H1 (cell line): ENCODE measurements around the gene KIF5A. TPM values are rescaled to one million over a fixed set of nuclear protein-coding genes. Genes with fewer than 3 reads are reported as not detected.

ENCODE experiments used
- CTCF ChIA-PET: fragments of 300-600 bp; sonication (Branson Sonifier 250); formaldehyde crosslinking; loops from one replicate; lab custom pipeline; 2021; ENCODE audit not compliant: partially characterized antibody; lab: Charles Lee
- POLR2A ChIA-PET: fragments of 300-600 bp; sonication (Branson Sonifier 250); formaldehyde crosslinking; loops from one replicate; lab custom pipeline; 2021; ENCODE audit warnings: inconsistent platforms; ENCODE audit not compliant: partially characterized antibody; lab: Charles Lee
- DNase-seq, 2 experiments: peaks; one replicate each; pipeline versions ENCODE4 v3.0.0 to v3.0.0-alpha.2; 2010 to 2022; ENCODE audit warnings: low spot score in 2 of 2, low read depth in 1 of 2, mixed read lengths in 1 of 2
- FAIRE-seq: peaks from 2 replicates; lab custom pipeline; 2011; peaks lifted over from hg19 to GRCh38; lab: Jason Lieb, UNC
- H2AFZ ChIP-seq: 2 replicates; pipeline ENCODE4 v1.8.1; 2012; ENCODE audit warnings: low read length, inconsistent platforms
- H2AK5ac ChIP-seq: 2 replicates; pipeline ENCODE4 v1.6.1; 2013; ENCODE audit warnings: low read depth, low read length
- H2BK120ac ChIP-seq: replicated peaks from 2 replicates; pipeline ENCODE3; 2013; ENCODE audit warnings: low read depth, low read length, inconsistent platforms
- H2BK12ac ChIP-seq: 2 replicates; pipeline ENCODE4 v1.6.1; 2013; ENCODE audit warnings: low read depth, low read length
- H2BK15ac ChIP-seq: 2 replicates; pipeline ENCODE4 v1.6.1; 2013; ENCODE audit warnings: low read length
- H2BK20ac ChIP-seq: 2 replicates; pipeline ENCODE4 v1.6.1; 2013; ENCODE audit warnings: low read length
- H2BK5ac ChIP-seq: 2 replicates; pipeline ENCODE4 v1.6.1; 2013; ENCODE audit warnings: low read depth, low read length
- H3K14ac ChIP-seq: 2 replicates; pipeline ENCODE4 v1.6.1; 2013; ENCODE audit warnings: inconsistent platforms; ENCODE audit not compliant: insufficient read length
- H3K18ac ChIP-seq: 2 replicates; pipeline ENCODE4 v1.6.1; 2013; ENCODE audit warnings: low read length; ENCODE audit errors: extremely low read depth
- H3K23ac ChIP-seq: 2 replicates; pipeline ENCODE4 v1.6.1; 2013; ENCODE audit warnings: inconsistent platforms; ENCODE audit not compliant: insufficient read length
- H3K23me2 ChIP-seq: 2 replicates; pipeline ENCODE4 v1.6.1; 2013; ENCODE audit warnings: low read depth, low read length
- H3K27ac ChIP-seq: 2 replicates; pipeline ENCODE4 v1.6.1; 2011; ENCODE audit warnings: low read depth, low read length, inconsistent platforms
- H3K27me3 ChIP-seq, 4 experiments: replicated peaks in 1 of 4; 1 replicate in 1 of 4; 2 replicates in 3 of 4; pipeline versions ENCODE4 v1.6.1 to v1.8.1; 2011 to 2013; ENCODE audit warnings: low read length in 3 of 4, mild to moderate bottlenecking in 3 of 4, inconsistent platforms in 2 of 4, mixed read lengths in 2 of 4, moderate library complexity in 1 of 4; ENCODE audit not compliant: control insufficient read depth in 3 of 4, insufficient read depth in 3 of 4; ENCODE audit errors: extremely low read depth in 1 of 4
- H3K36me3 ChIP-seq, 4 experiments: 2 replicates each; pipeline versions ENCODE4 v1.6.1 to v1.8.1; 2011 to 2013; ENCODE audit warnings: mild to moderate bottlenecking in 4 of 4, low read length in 3 of 4, moderate library complexity in 2 of 4, control low read depth in 1 of 4, inconsistent platforms in 1 of 4; ENCODE audit not compliant: insufficient read depth in 4 of 4, control insufficient read depth in 2 of 4
- H3K4ac ChIP-seq: replicated peaks from 2 replicates; pipeline ENCODE3; 2013; ENCODE audit warnings: low read length, low read depth, mixed read lengths, inconsistent platforms; ENCODE audit not compliant: insufficient read length
- H3K4me1 ChIP-seq, 4 experiments: replicated peaks in 1 of 4; 1 replicate in 1 of 4; 2 replicates in 3 of 4; pipeline versions ENCODE4 v1.6.1 to v1.8.1; 2011 to 2013; ENCODE audit warnings: low read length in 3 of 4, inconsistent platforms in 2 of 4, mixed read lengths in 1 of 4; ENCODE audit not compliant: insufficient read depth in 4 of 4, control insufficient read depth in 3 of 4
- H3K4me2 ChIP-seq, 2 experiments: 2 replicates each; pipeline versions ENCODE4 v1.6.1 to v1.8.1; 2011 to 2013; ENCODE audit warnings: low read depth in 2 of 2, low read length in 2 of 2, control low read depth in 1 of 2, inconsistent platforms in 1 of 2, mild to moderate bottlenecking in 1 of 2; ENCODE audit not compliant: insufficient read depth in 1 of 2
- H3K4me3 ChIP-seq, 4 experiments: fragments of 200-600, 300-600 bp in 1 of 4; sonication (generic), shearing (Covaris generic), sonication (Bioruptor Twin) in 1 of 4; 2 replicates each; pipeline versions ENCODE4 v1.5.1 to v1.8.1; 2011 to 2016; ENCODE audit warnings: low read length in 4 of 4, low read depth in 3 of 4, control low read depth in 2 of 4, inconsistent platforms in 2 of 4, mild to moderate bottlenecking in 2 of 4, mixed read lengths in 1 of 4, moderate library complexity in 1 of 4; ENCODE audit not compliant: insufficient read depth in 2 of 4; ENCODE audit errors: extremely low read depth in 1 of 4
- H3K56ac ChIP-seq: replicated peaks from 2 replicates; pipeline ENCODE3; 2013; ENCODE audit warnings: low read depth, mild to moderate bottlenecking, mixed read lengths, low read length, inconsistent platforms; ENCODE audit not compliant: insufficient read length
- H3K79me1 ChIP-seq: 2 replicates; pipeline ENCODE4 v1.6.1; 2013; ENCODE audit warnings: low read depth, low read length, control low read depth
- H3K79me2 ChIP-seq, 2 experiments: 2 replicates each; pipeline versions ENCODE4 v1.6.1 to v1.8.1; 2012 to 2013; ENCODE audit warnings: low read length in 2 of 2, mild to moderate bottlenecking in 2 of 2, inconsistent platforms in 1 of 2; ENCODE audit not compliant: insufficient read depth in 2 of 2, control insufficient read depth in 1 of 2
- H3K9ac ChIP-seq, 4 experiments: replicated peaks in 1 of 4; 1 replicate in 1 of 4; 2 replicates in 3 of 4; pipeline versions ENCODE4 v1.6.1 to v1.8.1; 2011 to 2013; ENCODE audit warnings: low read depth in 3 of 4, low read length in 3 of 4, control low read depth in 2 of 4, mild to moderate bottlenecking in 2 of 4, moderate library complexity in 2 of 4, inconsistent platforms in 1 of 4; ENCODE audit errors: extremely low read depth in 1 of 4
- H3K9me3 ChIP-seq, 2 experiments: 2 replicates each; pipeline versions ENCODE4 v1.6.1 to v1.8.1; 2012 to 2013; ENCODE audit warnings: mild to moderate bottlenecking in 2 of 2, moderate library complexity in 2 of 2, control low read depth in 1 of 2, inconsistent platforms in 1 of 2, low read depth in 1 of 2, low read length in 1 of 2, mixed read lengths in 1 of 2; ENCODE audit not compliant: insufficient read depth in 2 of 2
- H4K20me1 ChIP-seq, 2 experiments: replicated peaks in 1 of 2; 2 replicates each; pipeline versions ENCODE3 to v1.8.1; 2011 to 2013; ENCODE audit warnings: inconsistent platforms in 2 of 2, low read length in 2 of 2, mild to moderate bottlenecking in 1 of 2; ENCODE audit not compliant: insufficient read depth in 2 of 2, control insufficient read depth in 1 of 2
- H4K5ac ChIP-seq: 2 replicates; pipeline ENCODE4 v1.6.1; 2013; ENCODE audit warnings: low read length, low read depth, mixed read lengths, inconsistent platforms; ENCODE audit not compliant: insufficient read length
- H4K8ac ChIP-seq: 2 replicates; pipeline ENCODE4 v1.8.0; 2013; ENCODE audit warnings: mild to moderate bottlenecking, moderate library complexity, low read length, inconsistent platforms; ENCODE audit not compliant: insufficient read depth; ENCODE audit errors: extremely low read depth
- H4K91ac ChIP-seq: replicated peaks from 2 replicates; pipeline ENCODE3; 2013; ENCODE audit warnings: low read length, mixed read lengths, inconsistent platforms; ENCODE audit not compliant: insufficient read length
- ASH2L ChIP-seq: fragments of 200-600, 300-600 bp; sonication (generic); IDR thresholded peaks from one replicate; pipeline ENCODE4 v1.7.1; 2017; ENCODE audit warnings: low read length
- BRCA1 ChIP-seq: IDR thresholded peaks from 2 replicates; pipeline ENCODE4 v1.6.1; 2012; ENCODE audit warnings: low read depth, low read length, improper control_type of control experiment
- CBX8 ChIP-seq: fragments of 300-800, 300-1000 bp; sonication (generic); IDR thresholded peaks from 2 replicates; pipeline ENCODE4 v1.7.1; 2016; ENCODE audit warnings: low read depth, low read length, borderline replicate concordance
- CHD2 ChIP-seq: IDR thresholded peaks from 2 replicates; pipeline ENCODE4 v1.6.1; 2012; ENCODE audit warnings: low read length, improper control_type of control experiment
- EGR1 ChIP-seq: IDR thresholded peaks from 2 replicates; pipeline ENCODE4 v1.6.1; 2011; ENCODE audit warnings: low read depth, low read length, borderline replicate concordance
- FOSL1 ChIP-seq: IDR thresholded peaks from 2 replicates; pipeline ENCODE4 v1.6.1; 2011; ENCODE audit warnings: mild to moderate bottlenecking, low read depth, low read length, moderate library complexity; ENCODE audit not compliant: insufficient read depth
- GABPA ChIP-seq: IDR thresholded peaks from 2 replicates; pipeline ENCODE4 v1.6.1; 2011; ENCODE audit warnings: mild to moderate bottlenecking, low read length, moderate library complexity, borderline replicate concordance; ENCODE audit not compliant: insufficient read depth
- JUND ChIP-seq: IDR thresholded peaks from 2 replicates; pipeline ENCODE4 v1.6.1; 2011; ENCODE audit warnings: mild to moderate bottlenecking, improper control_type of control experiment, low read length
- MAFK ChIP-seq: IDR thresholded peaks from 2 replicates; pipeline ENCODE4 v1.6.1; 2012; ENCODE audit warnings: low read depth, mild to moderate bottlenecking, improper control_type of control experiment, low read length
- NANOG ChIP-seq: IDR thresholded peaks from 2 replicates; pipeline ENCODE4 v1.6.1; 2011; ENCODE audit warnings: low read length, low read depth, mild to moderate bottlenecking, inconsistent platforms; ENCODE audit not compliant: insufficient read depth, poor library complexity, severe bottlenecking
- POLR2AphosphoS5 ChIP-seq: IDR thresholded peaks from 2 replicates; pipeline ENCODE4 v1.6.1; 2011; ENCODE audit warnings: low read depth, low read length
- SIX5 ChIP-seq: IDR thresholded peaks from 2 replicates; pipeline ENCODE4 v1.6.1; 2011; ENCODE audit warnings: mild to moderate bottlenecking, low read depth, low read length
- TAF1 ChIP-seq: IDR thresholded peaks from 2 replicates; pipeline ENCODE4 v1.6.1; 2011; ENCODE audit warnings: mild to moderate bottlenecking, low read depth, low read length
- TCF12 ChIP-seq: IDR thresholded peaks from 2 replicates; pipeline ENCODE4 v1.6.1; 2011; ENCODE audit warnings: low read depth, mild to moderate bottlenecking, low read length
- WGBS, 2 experiments: shearing (Covaris generic) in 1 of 2; methylation state at CpG; one replicate each; pipeline versions ENCODE4 v1.1.6 to v1.1.7; 2013 to 2015; ENCODE audit warnings: low lambda C conversion rate in 2 of 2, mixed read lengths in 2 of 2, inconsistent platforms in 1 of 2, low coverage in 1 of 2, missing lambda C conversion rate in 1 of 2; ENCODE audit not compliant: insufficient replicate concordance in 2 of 2, insufficient coverage in 1 of 2, insufficient read length in 1 of 2; ENCODE audit errors: extremely low coverage in 1 of 2, missing lambda C conversion rate in 1 of 2; 5-methylcytosine and 5-hydroxymethylcytosine counted together
- polyA plus RNA-seq, 7 experiments: library from polyadenylated mRNA; depleted of rRNA in 3 of 7; stranded (reverse) in 5 of 7; unstranded in 2 of 7; fragments of >200 nt in 5 of 7; fragments of 200-250 nt in 2 of 7; gene quantifications; 1 replicate in 5 of 7; 2 replicates in 1 of 7; 4 replicates in 1 of 7; pipeline versions ENCODE4 v1.2.1 to v1.2.3, GENCODE V29; 2011 to 2013; ENCODE audit warnings: missing spikeins in 2 of 7, mixed read lengths in 2 of 7
- total RNA-seq: library from RNA; stranded (reverse); fragmentation: NEBNext Ultra II Directional; extraction: Animal tissue kit (Norgen Biotek cat#: 25700); gene quantifications from 2 replicates; pipeline ENCODE4 v1.2.1, GENCODE V29; 2021

Gene KIF5A
- total and polyA plus RNA-seq, 2 of the 8 experiments (the other 6 are each of a cell fraction or from before 2014, with no cell fraction given): 10.7 to 21.9 TPM

GRCh38 chr12:57554897-57555296 lies 5.1 kb downstream of the KIF5A start:
- Histone ChIP-seq H2BK20ac (no peak overlapping the region), H2AFZ (no peak overlapping the region), H3K27ac (no peak overlapping the region), H3K9ac (no peak overlapping the region), H2BK15ac (no peak overlapping the region), H4K20me1 (peaks cover 7 to 9% of the 10 kb centered on the region in 2 experiments), H3K27me3 (no peaks in the 10 kb centered on the region), H3K23me2 (peaks cover 9% of the 10 kb centered on the region), H3K79me2 (peaks cover 0 to 38% of the 10 kb centered on the region in 2 experiments; a peak in 2 of 4 replicates), H4K5ac (no peak overlapping the region), H3K4ac (no peak overlapping the region), H3K18ac (no peak overlapping the region), H2AK5ac (no peak overlapping the region), H3K4me2 (no peak overlapping the region), H2BK12ac (no peak overlapping the region), H3K36me3 (no peaks in the 10 kb centered on the region; a peak in 1 of 8 replicates), H3K4me1 (peaks cover 2 to 15% (median 7%) of the 10 kb centered on the region in 4 experiments; a peak in 6 of 7 replicates), H4K91ac (no peak overlapping the region), H3K79me1 (peaks cover 10% of the 10 kb centered on the region), H3K4me3 (no peak overlapping the region), H3K9me3 (no peaks in the 10 kb centered on the region), H3K56ac (no peak overlapping the region)
- POLR2A ChIA-PET: interaction anchor here (0.7 to 1.1 kb wide), 2 partner anchors 14 to 21 kb away, joined by 3 read pairs; no protein-coding TSS in a partner anchor
- DNase-seq (no peak), FAIRE-seq (no peak)
- TF ChIP-seq GABPA (no peak), FOSL1 (no peak), BRCA1 (no peak), TCF12 (no peak), NANOG (no peak), TAF1 (no peak), CHD2 (no peak), EGR1 (no peak), MAFK (no peak), SIX5 (no peak), CBX8 (no peak), POLR2AphosphoS5 (no peak), ASH2L (no peak), JUND (no peak)
- TF ChIP-seq, all 59 proteins: peak for 0
- H2BK5ac ChIP-seq: no peak overlapping the region
- H3K14ac ChIP-seq: no peak overlapping the region
- WGBS, 2 experiments: 85% methylated on average over 1 of the region's 1 CpG; no CpG with 5 or more reads in 1 of the 2 experiments
- CTCF ChIA-PET: interaction anchor here (0.7 to 1.0 kb wide), 3 partner anchors 29 to 342 kb away, joined by 3 to 4 read pairs (median 3); no protein-coding TSS in a partner anchor
- H2BK120ac ChIP-seq: no peak overlapping the region
- no peak overlapping the region for H3K23ac ChIP-seq
- no peak overlapping the region for H4K8ac ChIP-seq
